Measurements from ENCODE around the gene GRM5. TPM values are rescaled to one million over a fixed set of nuclear protein-coding genes. Genes with fewer than 3 reads are reported as not detected.
A peak's percentile ranks its signal among the peaks of the same experiment; 100 is the strongest.

GRM5 gene
- total RNA-seq, 2 experiments from 2014 or later: not detected

DNA sequence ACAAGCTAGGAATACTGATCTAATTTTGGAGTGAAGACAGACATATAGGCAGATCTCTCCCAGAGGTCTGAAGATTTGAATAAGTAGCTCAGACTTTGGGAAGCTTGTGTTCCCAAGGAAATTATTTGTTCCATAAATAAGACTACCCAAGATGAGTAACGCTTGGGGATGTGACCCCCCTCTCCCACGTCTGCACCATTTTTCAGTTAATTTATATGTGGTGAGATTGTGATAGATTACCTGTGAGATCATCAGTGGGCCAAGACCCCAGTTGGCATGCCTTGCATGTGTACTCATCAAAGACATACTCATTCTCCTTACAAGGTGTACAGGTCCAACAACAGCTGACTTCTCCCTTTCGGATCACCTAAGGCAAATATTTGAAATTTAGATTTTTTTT is 475.4 kb downstream of the GRM5 start:
- no peak overlapping the region for H3K27ac Mint-ChIP-seq
- no peaks in the 10 kb centered on the region for H3K36me3 Mint-ChIP-seq
- H3K4me3 Mint-ChIP-seq: no peak overlapping the region
- DNase-seq: no peak
- ATAC-seq: no peak
- CTCF ChIA-PET: no interaction called here
- H3K9me3 Mint-ChIP-seq (ENCODE audit: low read depth): no peaks in the 10 kb centered on the region
- peaks cover 3% of the 10 kb centered on the region for H3K27me3 Mint-ChIP-seq
- H3K4me1 Mint-ChIP-seq: no peaks in the 10 kb centered on the region

DNA sequence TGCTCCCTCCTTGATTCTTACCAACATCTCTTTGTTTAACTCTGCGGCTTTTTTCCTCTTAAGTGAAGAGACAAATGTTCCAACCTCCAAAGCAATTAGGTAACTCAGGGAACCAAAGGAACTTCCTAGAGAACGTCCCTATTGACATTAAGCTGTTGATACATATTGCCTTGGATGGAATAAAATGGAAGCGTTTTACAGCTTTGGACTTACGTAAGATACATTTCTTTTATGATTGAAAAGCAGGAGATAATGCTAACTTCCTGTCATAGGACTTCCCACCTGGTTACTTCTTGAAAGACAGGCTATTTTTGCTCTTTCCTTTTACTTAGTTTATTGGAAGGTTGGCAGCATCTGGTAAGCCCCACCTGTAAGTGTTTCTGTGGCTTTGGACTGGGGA is 482.5 kb downstream of the GRM5 start:
- no peak overlapping the region for H3K4me3 Mint-ChIP-seq
- no peaks in the 10 kb centered on the region for H3K36me3 Mint-ChIP-seq
- CTCF ChIA-PET: no interaction called here
- peaks cover 20% of the 10 kb centered on the region for H3K27me3 Mint-ChIP-seq
- H3K9me3 Mint-ChIP-seq (ENCODE audit: low read depth): no peaks in the 10 kb centered on the region
- H3K27ac Mint-ChIP-seq: no peak overlapping the region
- no peak for ATAC-seq
- H3K4me1 Mint-ChIP-seq: no peaks in the 10 kb centered on the region
- no peak for DNase-seq

DNA sequence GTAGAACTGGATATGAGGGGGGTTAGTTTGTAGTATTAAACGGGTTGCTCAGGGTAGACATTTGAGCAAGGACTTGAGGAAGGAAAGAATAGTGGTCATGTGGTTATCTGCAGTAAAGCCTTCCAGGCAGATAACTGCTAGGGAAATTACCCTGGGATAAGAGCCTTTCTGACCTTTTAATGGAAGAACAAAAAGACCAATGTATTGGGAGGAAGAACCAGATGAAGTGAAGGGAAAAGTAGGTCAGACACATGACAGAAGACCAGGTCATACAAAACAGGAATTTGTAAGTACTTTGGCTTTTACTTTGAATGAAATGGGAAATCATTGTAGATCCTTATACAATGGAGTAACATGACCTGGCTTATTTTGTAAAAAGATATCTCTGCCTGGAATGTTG is 486.3 kb downstream of the GRM5 start:
- Mint-ChIP-seq H3K4me1 (no peaks in the 10 kb centered on the region), H3K4me3 (no peak overlapping the region), H3K27ac (no peak overlapping the region), H3K27me3 (peaks cover 20% of the 10 kb centered on the region), H3K36me3 (no peaks in the 10 kb centered on the region), H3K9me3 (ENCODE audit: low read depth) (no peaks in the 10 kb centered on the region)
- no peak for DNase-seq
- CTCF ChIA-PET: no interaction called here
- no peak for ATAC-seq

DNA sequence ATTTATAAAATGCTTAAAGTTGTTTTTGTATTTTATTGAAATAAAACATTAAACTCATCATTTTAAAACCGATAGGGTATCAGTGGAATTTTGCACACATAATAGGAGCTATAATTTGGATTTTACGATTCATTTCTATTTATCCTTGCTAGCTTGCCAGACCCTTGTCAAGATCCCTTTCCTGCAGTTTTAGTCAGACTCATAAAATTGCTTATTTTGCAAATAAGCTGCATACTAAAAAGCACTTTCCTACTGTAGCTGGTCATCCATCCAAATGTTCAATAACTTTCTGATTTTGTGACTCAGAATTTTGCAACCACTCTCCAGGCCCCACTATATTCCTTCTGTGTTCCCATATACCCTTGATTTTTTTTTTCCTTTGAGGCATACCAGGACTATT is 489.0 kb downstream of the GRM5 start:
- Mint-ChIP-seq H3K27ac (no peak overlapping the region), H3K9me3 (ENCODE audit: low read depth) (no peaks in the 10 kb centered on the region), H3K36me3 (no peaks in the 10 kb centered on the region), H3K27me3 (peaks cover 26% of the 10 kb centered on the region), H3K4me1 (no peaks in the 10 kb centered on the region), H3K4me3 (no peak overlapping the region)
- ATAC-seq (no peak), DNase-seq (no peak)
- CTCF ChIA-PET: no interaction called here

DNA sequence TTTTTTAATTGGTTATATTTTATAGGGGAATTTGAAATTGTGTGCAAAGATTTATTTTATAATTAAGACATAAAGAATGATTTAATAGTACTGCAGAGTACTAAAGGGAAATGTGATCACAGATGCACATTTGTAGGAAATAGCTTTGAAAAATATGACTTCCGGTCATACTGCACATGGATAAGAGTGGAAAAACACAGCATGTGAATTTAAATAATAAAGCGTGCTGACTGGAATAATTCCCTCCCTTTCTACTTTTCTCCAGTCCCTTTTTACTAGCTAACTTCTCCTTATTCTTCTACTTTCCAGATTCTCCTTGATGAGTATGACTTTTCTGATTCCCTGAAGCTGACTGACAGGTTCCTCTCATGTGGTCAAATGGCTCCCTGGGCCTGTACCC is 489.9 kb downstream of the GRM5 start:
- H3K36me3 Mint-ChIP-seq: no peaks in the 10 kb centered on the region
- no peaks in the 10 kb centered on the region for H3K4me1 Mint-ChIP-seq
- H3K4me3 Mint-ChIP-seq: no peak overlapping the region
- peaks cover 26% of the 10 kb centered on the region for H3K27me3 Mint-ChIP-seq
- CTCF ChIA-PET: interaction anchor here (0.9 kb wide), 1 partner anchor 560 kb away, joined by 3 read pairs; no protein-coding TSS in a partner anchor
- no peak for DNase-seq
- no peaks in the 10 kb centered on the region for H3K9me3 Mint-ChIP-seq (ENCODE audit: low read depth)
- no peak overlapping the region for H3K27ac Mint-ChIP-seq
- no peak for ATAC-seq

DNA sequence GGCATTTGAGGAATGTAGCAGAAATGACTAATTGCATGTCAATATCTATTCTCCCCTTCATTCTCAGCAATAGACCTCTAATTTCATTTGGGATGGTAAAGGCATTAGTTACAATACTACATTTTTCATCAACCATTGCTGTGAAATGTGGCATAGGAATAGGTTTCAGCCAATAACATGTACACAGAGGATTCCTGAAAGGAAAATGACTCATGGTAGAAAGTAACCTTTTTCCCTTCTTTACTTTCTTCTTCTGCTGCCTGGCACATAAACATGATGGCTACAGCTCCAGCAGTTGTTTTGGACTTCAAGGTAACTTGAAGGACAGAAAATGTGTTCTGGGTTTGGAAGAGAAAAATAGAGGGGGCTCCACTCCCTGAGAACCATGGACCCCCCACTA is 496.4 kb downstream of the GRM5 start:
- no peaks in the 10 kb centered on the region for H3K36me3 Mint-ChIP-seq
- ATAC-seq (no peak), DNase-seq (no peak)
- no peaks in the 10 kb centered on the region for H3K9me3 Mint-ChIP-seq (ENCODE audit: low read depth)
- CTCF ChIA-PET: no interaction called here
- no peaks in the 10 kb centered on the region for H3K4me1 Mint-ChIP-seq
- no peak overlapping the region for H3K4me3 Mint-ChIP-seq
- H3K27me3 Mint-ChIP-seq: peaks cover 10% of the 10 kb centered on the region
- H3K27ac Mint-ChIP-seq: no peak overlapping the region

DNA sequence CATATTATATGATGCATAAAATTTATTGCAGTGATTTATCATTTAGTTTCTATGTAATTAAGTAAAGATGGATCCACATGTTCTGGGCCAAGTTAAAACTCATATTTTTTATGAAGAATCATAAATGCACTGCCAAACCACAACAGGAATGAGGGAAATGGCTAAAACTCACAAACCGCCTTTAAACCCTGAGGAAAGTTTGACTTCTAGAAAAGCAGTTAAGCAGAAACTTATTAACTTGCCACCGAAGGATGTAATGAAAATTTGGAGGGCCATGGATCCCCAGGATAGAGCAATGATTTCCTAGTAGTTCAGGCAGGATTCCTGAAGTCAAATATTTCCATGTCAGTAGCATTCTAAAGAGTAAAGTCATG is 510.0 kb downstream of the GRM5 start:
- ATAC-seq (no peak), DNase-seq (no peak)
- no peaks in the 10 kb centered on the region for H3K36me3 Mint-ChIP-seq
- H3K4me1 Mint-ChIP-seq: no peaks in the 10 kb centered on the region
- no peaks in the 10 kb centered on the region for H3K9me3 Mint-ChIP-seq (ENCODE audit: low read depth)
- CTCF ChIA-PET: no interaction called here
- no peak overlapping the region for H3K4me3 Mint-ChIP-seq
- H3K27ac Mint-ChIP-seq: no peak overlapping the region
- H3K27me3 Mint-ChIP-seq: peaks cover 15% of the 10 kb centered on the region

DNA sequence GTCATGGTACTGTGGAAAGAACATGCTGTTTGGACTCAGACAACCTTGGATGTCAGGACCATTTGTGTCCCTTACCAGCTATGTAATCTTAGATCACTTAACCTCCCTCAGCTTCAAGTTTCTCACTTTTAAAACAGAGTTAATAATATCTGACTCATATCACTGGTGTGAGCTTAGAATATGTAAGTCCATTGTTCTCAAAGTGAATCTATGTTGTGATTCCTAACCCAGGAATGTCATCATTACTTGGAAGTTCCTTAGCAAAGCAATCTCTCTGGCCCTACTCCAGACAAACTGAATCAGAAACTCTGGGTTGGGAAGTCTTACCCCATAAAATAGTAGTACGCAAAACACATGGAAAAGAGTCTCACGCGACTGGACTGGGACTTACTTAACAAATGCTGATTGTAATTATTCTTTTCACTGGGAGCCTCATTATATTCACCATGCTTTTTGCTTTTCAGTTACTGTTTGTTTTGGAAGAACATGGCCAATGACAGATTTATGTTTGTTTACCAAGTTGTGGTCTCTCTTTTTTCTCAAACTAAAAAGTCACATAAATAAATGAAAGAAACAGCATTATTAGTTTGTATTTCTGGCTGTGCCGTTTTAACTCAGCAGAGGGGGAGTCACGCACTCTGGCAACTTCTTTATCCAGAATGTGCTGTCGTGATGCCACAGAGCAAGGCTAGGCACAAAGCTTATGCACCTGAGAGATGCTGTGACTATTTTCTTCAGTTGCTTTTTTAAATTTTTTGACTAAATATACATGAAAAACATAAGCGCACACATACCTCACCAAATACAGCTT is 510.6 kb downstream of the GRM5 start:
- CTCF ChIA-PET: no interaction called here
- Mint-ChIP-seq H3K36me3 (no peaks in the 10 kb centered on the region), H3K27me3 (peaks cover 18% of the 10 kb centered on the region), H3K4me3 (no peak overlapping the region), H3K4me1 (no peaks in the 10 kb centered on the region), H3K9me3 (ENCODE audit: low read depth) (no peaks in the 10 kb centered on the region), H3K27ac (no peak overlapping the region)
- ATAC-seq: no peak
- DNase-seq: no peak

DNA sequence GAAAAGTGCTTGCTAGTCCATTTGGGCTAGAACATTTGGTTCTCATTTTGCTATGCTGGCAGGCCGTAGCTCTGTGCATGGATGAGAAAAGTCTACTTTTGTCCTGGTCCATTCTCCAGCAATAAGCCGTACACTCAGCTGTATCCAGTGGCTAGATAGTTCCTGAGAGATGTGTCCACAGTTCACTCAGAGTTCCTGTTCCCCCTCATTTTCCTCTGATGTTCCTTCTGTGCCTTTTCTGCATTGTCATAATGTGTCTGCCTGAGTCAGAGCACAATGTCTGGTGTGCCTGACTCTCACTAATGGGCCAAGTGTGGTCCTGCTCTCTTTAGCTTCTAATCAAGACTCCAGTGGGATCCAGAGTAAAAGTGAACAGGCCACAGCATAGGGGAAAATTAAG is 512.6 kb downstream of the GRM5 start:
- no peaks in the 10 kb centered on the region for H3K4me1 Mint-ChIP-seq
- no peak overlapping the region for H3K4me3 Mint-ChIP-seq
- DNase-seq (no peak), ATAC-seq (no peak)
- peaks cover 21% of the 10 kb centered on the region for H3K27me3 Mint-ChIP-seq
- CTCF ChIA-PET: interaction anchor here (1.1 to 4.2 kb wide), 13 partner anchors 10 to 548 kb away, joined by 3 to 41 read pairs (median 7); no protein-coding TSS in a partner anchor
- no peak overlapping the region for H3K27ac Mint-ChIP-seq
- no peaks in the 10 kb centered on the region for H3K9me3 Mint-ChIP-seq (ENCODE audit: low read depth)
- H3K36me3 Mint-ChIP-seq: no peaks in the 10 kb centered on the region

DNA sequence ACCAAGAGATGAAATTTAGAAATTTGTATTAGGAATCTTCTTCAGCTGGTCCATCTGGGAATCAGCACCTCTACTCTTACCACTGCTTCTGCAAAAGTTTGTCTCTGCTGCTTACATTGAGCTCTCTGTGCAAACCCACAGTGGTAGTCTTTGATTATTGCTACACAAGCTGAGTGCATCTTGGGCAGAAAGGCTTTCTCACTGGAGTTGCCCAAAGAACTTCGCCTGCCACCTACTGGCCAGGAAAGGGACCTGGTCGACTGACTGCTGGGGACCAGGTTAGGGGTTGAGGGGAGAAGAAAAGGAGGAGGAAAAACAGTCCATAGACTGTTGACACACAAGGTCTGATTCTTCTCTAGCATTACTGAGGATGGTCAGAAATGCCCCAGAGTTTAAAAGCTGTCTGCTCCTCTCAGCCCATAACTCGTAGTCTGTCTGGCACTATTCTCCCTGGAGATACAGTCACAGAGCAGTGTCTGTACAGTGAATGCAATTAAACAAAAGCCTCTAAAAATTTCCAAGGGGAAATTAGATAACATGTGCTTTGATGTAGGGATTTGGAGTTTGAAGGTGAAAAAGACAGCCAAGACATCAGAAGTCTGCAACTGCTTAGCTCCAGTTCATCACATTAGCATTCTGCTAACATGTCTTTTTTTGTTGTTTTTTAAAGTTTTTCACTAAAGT is 513.3 kb downstream of the GRM5 start:
- peak; percentile 74 for DNase-seq
- CTCF ChIA-PET: interaction anchor here (0.6 to 4.2 kb wide), 25 partner anchors 9 to 640 kb away, joined by 3 to 41 read pairs (median 4); partner anchors contain the start of gene RAB38
- H3K36me3 Mint-ChIP-seq: no peaks in the 10 kb centered on the region
- no peak overlapping the region for H3K4me3 Mint-ChIP-seq
- peak; percentile 83 for ATAC-seq
- no peak overlapping the region for H3K27ac Mint-ChIP-seq
- H3K27me3 Mint-ChIP-seq: peaks cover 20% of the 10 kb centered on the region
- no peaks in the 10 kb centered on the region for H3K9me3 Mint-ChIP-seq (ENCODE audit: low read depth)
- no peaks in the 10 kb centered on the region for H3K4me1 Mint-ChIP-seq

DNA sequence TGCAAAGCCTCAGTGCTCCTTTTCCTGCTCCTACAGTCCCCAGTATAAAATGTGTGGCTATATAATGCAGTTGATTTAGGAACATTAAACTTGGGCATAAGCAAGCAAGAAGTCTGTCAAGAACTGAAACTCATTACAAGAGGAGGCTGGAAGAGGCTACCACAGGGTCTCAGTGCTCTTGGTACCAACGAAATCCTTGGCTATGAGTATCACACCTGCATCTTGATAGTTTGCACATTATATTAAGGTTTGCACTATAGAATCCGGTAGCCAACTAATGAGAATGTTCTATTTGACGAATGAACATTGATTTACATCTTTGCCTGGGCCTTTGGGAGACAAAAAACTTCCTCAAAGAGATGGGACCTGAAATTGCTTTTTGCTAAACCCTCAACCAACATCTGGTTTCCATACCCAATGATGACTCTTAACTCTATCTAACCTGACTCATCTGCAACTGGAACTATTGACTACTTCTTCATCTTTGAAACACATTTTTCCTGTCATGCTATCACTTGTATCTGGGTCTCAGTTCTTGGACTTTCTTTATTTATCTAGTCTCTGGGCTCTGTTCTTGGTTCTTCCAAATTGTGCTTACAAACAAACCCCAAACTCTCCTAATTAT is 521.0 kb downstream of the GRM5 start:
- Mint-ChIP-seq H3K27ac (no peak overlapping the region), H3K4me1 (peaks cover 6% of the 10 kb centered on the region), H3K27me3 (peaks cover 13% of the 10 kb centered on the region), H3K36me3 (no peaks in the 10 kb centered on the region), H3K4me3 (no peak overlapping the region), H3K9me3 (ENCODE audit: low read depth) (no peaks in the 10 kb centered on the region)
- no peak for DNase-seq
- CTCF ChIA-PET: interaction anchor here (0.7 to 3.9 kb wide), 18 partner anchors 8 to 528 kb away, joined by 3 to 42 read pairs (median 3); partner anchors contain the start of gene CTSC
- no peak for ATAC-seq

DNA sequence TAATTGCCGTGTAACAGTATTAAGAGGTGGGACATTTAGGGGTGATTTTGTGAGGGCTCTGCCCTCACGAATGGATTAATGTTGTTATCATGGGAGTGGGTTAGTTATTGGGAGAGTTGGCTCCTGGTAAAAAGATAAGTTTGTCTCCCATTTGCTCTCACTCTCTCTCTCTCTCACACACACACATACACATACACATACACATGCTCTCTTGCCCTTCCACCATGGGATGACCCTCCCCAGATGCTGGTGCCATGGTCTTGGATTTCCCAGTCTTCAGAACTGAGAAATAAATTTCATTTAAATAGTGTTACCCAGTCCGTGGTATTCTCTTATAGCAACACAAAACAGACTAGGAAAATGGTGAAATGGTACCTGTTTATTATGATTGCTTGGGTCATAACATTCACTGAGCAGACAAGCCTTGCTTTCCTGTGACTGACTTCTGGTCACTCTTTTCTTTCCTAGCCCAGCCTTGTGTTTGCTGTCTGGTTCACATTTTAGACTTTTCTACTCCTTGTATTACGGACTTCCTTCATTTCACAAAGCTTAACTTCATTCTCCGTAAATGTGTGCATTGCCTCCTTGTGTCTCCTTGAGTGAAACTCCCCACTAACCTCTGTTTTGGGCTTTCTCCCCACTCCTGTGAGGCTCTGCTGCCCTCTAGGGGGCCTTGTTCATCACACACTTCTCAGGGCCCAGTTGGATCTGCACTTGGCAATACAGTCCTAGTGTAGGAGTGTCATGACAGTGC is 521.7 kb downstream of the GRM5 start:
- ATAC-seq (peak; percentile 100), DNase-seq (peak; percentile 87)
- Mint-ChIP-seq H3K36me3 (no peaks in the 10 kb centered on the region), H3K27ac (peak overlapping the region; percentile 49), H3K4me3 (no peak overlapping the region), H3K27me3 (peaks cover 13% of the 10 kb centered on the region), H3K4me1 (peaks cover 6% of the 10 kb centered on the region), H3K9me3 (ENCODE audit: low read depth) (no peaks in the 10 kb centered on the region)
- CTCF ChIA-PET: interaction anchor here (0.6 to 3.9 kb wide), 36 partner anchors 8 to 539 kb away, joined by 3 to 42 read pairs (median 4); partner anchors contain the start of gene CTSC

DNA sequence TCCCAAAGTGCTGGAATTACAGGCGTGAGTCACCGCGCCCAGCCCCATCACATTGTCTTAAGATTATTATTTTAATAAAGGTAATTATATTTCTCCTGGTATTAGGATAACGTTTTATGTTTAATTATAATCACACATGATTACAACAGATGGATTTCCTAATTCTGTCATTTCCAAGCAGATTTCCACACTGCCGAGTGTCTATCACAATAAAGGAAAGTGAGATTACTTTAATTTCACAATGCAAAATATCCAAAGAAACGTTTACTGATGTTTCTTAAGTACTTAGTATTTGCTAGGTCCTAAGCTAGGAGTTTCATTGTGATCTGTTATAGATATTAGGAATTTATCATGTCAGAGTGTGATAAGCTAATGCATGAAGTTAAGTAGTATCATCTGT is 524.8 kb downstream of the GRM5 start:
- H3K4me3 Mint-ChIP-seq: no peak overlapping the region
- no peak for DNase-seq
- peaks cover 4% of the 10 kb centered on the region for H3K36me3 Mint-ChIP-seq
- no peaks in the 10 kb centered on the region for H3K9me3 Mint-ChIP-seq (ENCODE audit: low read depth)
- CTCF ChIA-PET: interaction anchor here (1.0 to 3.9 kb wide), 3 partner anchors 164 to 524 kb away, joined by 3 to 42 read pairs (median 3); no protein-coding TSS in a partner anchor
- ATAC-seq: no peak
- no peak overlapping the region for H3K27ac Mint-ChIP-seq
- H3K27me3 Mint-ChIP-seq: peaks cover 4% of the 10 kb centered on the region
- H3K4me1 Mint-ChIP-seq: peaks cover 11% of the 10 kb centered on the region
